HG02943 (cell line): Measurements from ENCODE around the gene TTC33.
"Not testable (repeated sequence)": the region's sequence is repeated elsewhere in the genome, so short reads cannot be mapped to it uniquely, and the experiment has no call there.

ENCODE experiments used
- ATAC-seq: cut with Tn5 transposase; IDR thresholded peaks from one replicate; pipeline ENCODE4 v1.9.1; 2021; ENCODE audit warnings: mild to moderate bottlenecking, low read depth, moderate library complexity; ENCODE audit not compliant: unreplicated experiment

Gene TTC33

GRCh38 chr5:40755407-40756365 lies at the start of gene TTC33:
TSS of gene TTC33 (minus strand) at chr5:40755961. CDS start at chr5:40747018, 8,943 bp downstream.
- ATAC-seq: peak; percentile 84

- ATAC-seq: no peak
These were observed 46.2 kb upstream of the TTC33 start for GRCh38 chr5:40801771-40802562.

GRCh38 chr5:40799258-40799657 lies 43.5 kb upstream of the TTC33 start:
- no peak for ATAC-seq

GRCh38 chr5:40798801-40799210 lies 43.0 kb upstream of the TTC33 start:
- ATAC-seq: no peak

- peak; percentile 89 for ATAC-seq
These were observed 42.4 kb upstream of the TTC33 start, which contains the start of gene PRKAA1 for GRCh38 chr5:40798012-40798800. TSS of gene PRKAA1 (minus strand) at chr5:40798374. CDS start at chr5:40798189, 185 bp downstream.

- peak; percentile 49 for ATAC-seq
These were observed 41.7 kb upstream of the TTC33 start for GRCh38 chr5:40797273-40798011.

- ATAC-seq: no peak
These were observed 40.7 kb upstream of the TTC33 start for GRCh38 chr5:40796487-40796889.

GRCh38 chr5:40794877-40795276 lies 39.1 kb upstream of the TTC33 start:
- not testable (repeated sequence) for ATAC-seq

GRCh38 chr5:40794340-40794739 lies 38.6 kb upstream of the TTC33 start:
- not testable (repeated sequence) for ATAC-seq

- not testable (repeated sequence) for ATAC-seq
These were observed 36.9 kb upstream of the TTC33 start for GRCh38 chr5:40792691-40793090.

GRCh38 chr5:40791715-40792139 lies 36.0 kb upstream of the TTC33 start:
- no peak for ATAC-seq

GRCh38 chr5:40790947-40791593 lies 35.3 kb upstream of the TTC33 start:
- no peak for ATAC-seq

GRCh38 chr5:40788941-40789340 lies 33.2 kb upstream of the TTC33 start:
- ATAC-seq: not testable (repeated sequence)

- ATAC-seq: no peak
These were observed 32.2 kb upstream of the TTC33 start for GRCh38 chr5:40787986-40788385.

GRCh38 chr5:40786664-40787063 lies 30.9 kb upstream of the TTC33 start:
- not testable (repeated sequence) for ATAC-seq

GRCh38 chr5:40784916-40785315 lies 29.2 kb upstream of the TTC33 start:
- no peak for ATAC-seq

GRCh38 chr5:40784027-40784653 lies 28.4 kb upstream of the TTC33 start:
- no peak for ATAC-seq

GRCh38 chr5:40781843-40782409 lies 26.2 kb upstream of the TTC33 start:
- no peak for ATAC-seq
